ENCODE measurements around the gene LGR5. TPM values are rescaled to one million over a fixed set of nuclear protein-coding genes. Genes with fewer than 3 reads are reported as not detected.

LGR5 gene
- total RNA-seq, 1 donor from 2014 or later, result 0.54 TPM

DNA sequence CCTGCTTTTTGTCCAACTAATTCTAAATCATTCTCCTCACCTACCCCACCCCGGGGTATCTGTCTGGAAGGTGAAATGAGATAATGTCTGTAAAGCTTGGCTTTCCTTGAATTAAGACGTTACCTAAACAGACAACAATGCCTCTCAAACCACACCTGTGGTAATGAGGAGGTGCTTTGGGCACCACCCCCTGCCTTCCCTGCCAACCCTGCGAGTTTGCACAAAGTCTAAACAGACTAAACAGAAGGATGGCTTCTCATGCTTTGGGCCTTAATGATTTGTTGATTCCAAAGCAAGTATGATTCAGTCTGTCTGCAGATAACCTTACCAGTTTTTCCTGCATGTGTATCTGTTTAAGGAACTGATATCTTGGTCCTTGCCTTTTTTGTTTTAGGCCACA lies 141.6 kb downstream of the LGR5 start:
- DNase-seq (ENCODE audit: low spot score in 2 of 2, unreplicated experiment in 2 of 2), result no peak
- TF ChIP-seq, protein P1, sequence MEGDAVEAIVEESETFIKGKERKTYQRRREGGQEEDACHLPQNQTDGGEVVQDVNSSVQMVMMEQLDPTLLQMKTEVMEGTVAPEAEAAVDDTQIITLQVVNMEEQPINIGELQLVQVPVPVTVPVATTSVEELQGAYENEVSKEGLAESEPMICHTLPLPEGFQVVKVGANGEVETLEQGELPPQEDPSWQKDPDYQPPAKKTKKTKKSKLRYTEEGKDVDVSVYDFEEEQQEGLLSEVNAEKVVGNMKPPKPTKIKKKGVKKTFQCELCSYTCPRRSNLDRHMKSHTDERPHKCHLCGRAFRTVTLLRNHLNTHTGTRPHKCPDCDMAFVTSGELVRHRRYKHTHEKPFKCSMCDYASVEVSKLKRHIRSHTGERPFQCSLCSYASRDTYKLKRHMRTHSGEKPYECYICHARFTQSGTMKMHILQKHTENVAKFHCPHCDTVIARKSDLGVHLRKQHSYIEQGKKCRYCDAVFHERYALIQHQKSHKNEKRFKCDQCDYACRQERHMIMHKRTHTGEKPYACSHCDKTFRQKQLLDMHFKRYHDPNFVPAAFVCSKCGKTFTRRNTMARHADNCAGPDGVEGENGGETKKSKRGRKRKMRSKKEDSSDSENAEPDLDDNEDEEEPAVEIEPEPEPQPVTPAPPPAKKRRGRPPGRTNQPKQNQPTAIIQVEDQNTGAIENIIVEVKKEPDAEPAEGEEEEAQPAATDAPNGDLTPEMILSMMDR (IDR thresholded peaks at IDR 0.05; ENCODE audit: unreplicated experiment), result no peak
- Mint-ChIP-seq H3K27me3 (ENCODE audit: low read depth) (peaks cover 3% of the 10 kb centered on the region), H3K4me3 (no peak overlapping the region), H3K36me3 (no peaks in the 10 kb centered on the region), H3K27ac (no peak overlapping the region), H3K9me3 (no peaks in the 10 kb centered on the region), H3K4me1 (peaks cover 18% of the 10 kb centered on the region)

DNA sequence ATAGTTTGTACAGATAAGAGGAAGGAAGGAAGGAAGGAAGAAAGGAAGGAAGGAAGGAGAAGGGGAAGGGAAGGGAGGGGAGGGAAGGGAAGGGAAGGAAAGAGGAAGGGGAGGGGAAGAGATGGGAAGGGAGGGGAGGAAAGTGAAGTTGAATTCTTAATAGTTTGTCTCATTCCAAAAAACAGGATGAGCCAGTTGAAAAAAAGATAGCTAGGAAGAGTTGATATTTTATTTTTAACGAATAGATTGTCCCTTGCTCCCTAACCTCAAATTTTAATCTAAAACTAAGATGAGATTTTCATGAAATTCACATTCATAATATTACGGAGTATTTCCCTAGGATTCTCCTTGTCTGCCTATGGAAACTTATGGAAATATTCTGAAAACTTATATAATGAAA lies 143.3 kb downstream of the LGR5 start:
- peaks cover 3% of the 10 kb centered on the region for H3K27me3 Mint-ChIP-seq (ENCODE audit: low read depth)
- H3K9me3 Mint-ChIP-seq, result peaks cover 5% of the 10 kb centered on the region
- TF ChIP-seq, protein P1 (IDR thresholded peaks at IDR 0.05; ENCODE audit: unreplicated experiment), result no peak
- peaks cover 12% of the 10 kb centered on the region for H3K4me1 Mint-ChIP-seq
- H3K27ac Mint-ChIP-seq, result no peak overlapping the region
- H3K36me3 Mint-ChIP-seq, result no peaks in the 10 kb centered on the region
- H3K4me3 Mint-ChIP-seq, result no peak overlapping the region
- DNase-seq (ENCODE audit: low spot score in 2 of 2, unreplicated experiment in 2 of 2), result no peak

DNA sequence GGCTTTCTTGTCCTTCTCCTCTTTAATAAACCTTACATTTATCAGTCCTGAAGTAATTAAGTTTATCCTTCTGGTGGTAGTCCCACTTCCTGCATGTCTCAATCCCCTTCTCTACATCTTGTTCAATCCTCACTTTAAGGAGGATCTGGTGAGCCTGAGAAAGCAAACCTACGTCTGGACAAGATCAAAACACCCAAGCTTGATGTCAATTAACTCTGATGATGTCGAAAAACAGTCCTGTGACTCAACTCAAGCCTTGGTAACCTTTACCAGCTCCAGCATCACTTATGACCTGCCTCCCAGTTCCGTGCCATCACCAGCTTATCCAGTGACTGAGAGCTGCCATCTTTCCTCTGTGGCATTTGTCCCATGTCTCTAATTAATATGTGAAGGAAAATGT lies 144.8 kb downstream of the LGR5 start:
- TF ChIP-seq, protein P1 (IDR thresholded peaks at IDR 0.05; ENCODE audit: unreplicated experiment), result no peak
- H3K4me3 Mint-ChIP-seq, result no peak overlapping the region
- H3K27ac Mint-ChIP-seq, result no peak overlapping the region
- H3K9me3 Mint-ChIP-seq, result peaks cover 5% of the 10 kb centered on the region
- no peak for DNase-seq (ENCODE audit: low spot score in 2 of 2, unreplicated experiment in 2 of 2)
- peaks cover 3% of the 10 kb centered on the region for H3K27me3 Mint-ChIP-seq (ENCODE audit: low read depth)
- no peaks in the 10 kb centered on the region for H3K36me3 Mint-ChIP-seq
- H3K4me1 Mint-ChIP-seq, result peaks cover 5% of the 10 kb centered on the region

DNA sequence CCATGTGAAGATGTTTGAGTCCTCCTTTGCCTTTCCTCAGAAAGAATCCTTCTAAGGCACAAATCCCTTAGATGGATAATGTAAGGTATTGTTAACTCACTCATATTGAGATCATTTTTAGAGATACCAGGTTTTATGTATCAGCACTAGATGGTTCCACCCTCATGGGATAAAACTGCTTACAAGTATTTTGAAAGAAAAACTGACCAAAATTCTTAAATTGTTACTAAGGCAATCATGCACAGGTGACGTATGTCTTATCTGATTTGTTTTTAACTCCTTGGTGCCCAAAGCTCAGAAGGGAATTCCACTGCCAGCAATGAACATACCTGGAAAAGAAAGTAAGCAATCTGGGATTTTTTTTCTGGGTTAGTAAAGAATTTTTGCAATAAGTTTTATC lies 145.6 kb downstream of the LGR5 start:
- Mint-ChIP-seq H3K27ac (no peak overlapping the region), H3K4me1 (peaks cover 5% of the 10 kb centered on the region), H3K4me3 (no peak overlapping the region), H3K27me3 (ENCODE audit: low read depth) (peaks cover 3% of the 10 kb centered on the region), H3K36me3 (no peaks in the 10 kb centered on the region), H3K9me3 (peaks cover 5% of the 10 kb centered on the region)
- TF ChIP-seq, protein P1 (IDR thresholded peaks at IDR 0.05; ENCODE audit: unreplicated experiment), result no peak
- no peak for DNase-seq (ENCODE audit: low spot score in 2 of 2, unreplicated experiment in 2 of 2)

DNA sequence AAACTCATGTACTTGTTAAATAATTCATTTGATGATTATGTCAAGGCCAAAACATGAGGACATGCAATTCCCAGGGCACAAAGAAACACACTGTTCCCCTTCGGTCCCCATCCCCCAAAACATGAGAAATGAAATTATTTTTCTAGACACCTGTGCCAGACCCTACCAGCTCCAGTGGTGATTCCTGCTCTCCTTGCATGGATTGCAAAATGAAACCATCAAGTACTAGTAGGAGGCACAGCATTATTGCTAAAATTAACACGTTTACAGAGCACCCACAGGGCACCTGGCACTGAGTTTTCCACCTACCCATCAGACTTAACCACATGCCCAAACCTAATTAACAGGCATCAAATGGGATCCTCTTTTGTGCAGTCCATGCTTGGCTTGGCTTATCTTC lies 147.4 kb downstream of the LGR5 start:
- Mint-ChIP-seq H3K27ac (no peak overlapping the region), H3K4me1 (no peaks in the 10 kb centered on the region), H3K4me3 (no peak overlapping the region), H3K9me3 (peaks cover 5% of the 10 kb centered on the region), H3K36me3 (no peaks in the 10 kb centered on the region), H3K27me3 (ENCODE audit: low read depth) (peaks cover 3% of the 10 kb centered on the region)
- no peak for DNase-seq (ENCODE audit: low spot score in 2 of 2, unreplicated experiment in 2 of 2)
- TF ChIP-seq, protein P1 (IDR thresholded peaks at IDR 0.05; ENCODE audit: unreplicated experiment), result no peak

DNA sequence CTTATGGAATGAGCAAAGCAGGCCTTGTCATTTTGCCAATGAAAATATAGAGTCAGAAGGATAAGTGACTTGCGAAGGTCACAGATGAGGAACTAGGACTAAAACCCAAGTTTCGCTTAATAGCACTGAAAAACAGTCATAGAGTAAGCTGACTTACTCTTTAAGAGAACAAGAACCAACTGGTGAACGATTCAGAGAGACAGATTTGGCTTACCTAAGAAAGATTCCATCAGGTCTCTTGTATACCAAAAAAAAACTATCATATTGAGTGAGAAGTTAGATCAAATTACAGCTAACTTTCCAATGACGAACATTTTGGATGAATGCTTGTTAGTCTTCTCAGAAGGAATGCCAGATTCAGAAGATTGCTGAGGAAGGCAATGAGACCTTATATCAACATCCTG lies 149.9 kb downstream of the LGR5 start:
- Mint-ChIP-seq H3K36me3 (no peaks in the 10 kb centered on the region), H3K4me3 (no peak overlapping the region), H3K27me3 (ENCODE audit: low read depth) (peaks cover 2% of the 10 kb centered on the region), H3K27ac (no peak overlapping the region), H3K4me1 (no peaks in the 10 kb centered on the region), H3K9me3 (peaks cover 5% of the 10 kb centered on the region)
- TF ChIP-seq, protein P1 (IDR thresholded peaks at IDR 0.05; ENCODE audit: unreplicated experiment), result no peak
- DNase-seq (ENCODE audit: low spot score in 2 of 2, unreplicated experiment in 2 of 2), result no peak
